ENCODE measurements around the gene FCHSD2. TPM values are rescaled to one million over a fixed set of nuclear protein-coding genes. Genes with fewer than 3 reads are reported as not detected.
A peak's percentile ranks its signal among the peaks of the same experiment; 100 is the strongest.

Gene FCHSD2
- total and polyA plus RNA-seq, 2 of the 8 experiments (the other 6 are each of a cell fraction or from before 2014, with no cell fraction given), result 4.1 to 7.8 TPM

GRCh38 chr11:72812967-72813739 lies 329.0 kb downstream of the FCHSD2 start:
- H4K8ac ChIP-seq (ENCODE audit: extremely low read depth, insufficient read depth, low read length), result peak overlapping the region; percentile 94
- WGBS, 2 experiments (ENCODE audit: extremely low coverage in 1 of 2, insufficient coverage in 1 of 2, insufficient read length in 1 of 2, insufficient replicate concordance in 2 of 2, low coverage in 1 of 2, low lambda C conversion rate in 2 of 2, missing lambda C conversion rate in 1 of 2), result 60% methylated on average over 24 of the region's 24 CpGs; no CpG with 5 or more reads in 1 of the 2 experiments
- H2AFZ ChIP-seq (ENCODE audit: low read length), result peak overlapping the region; percentile 19
- no peak overlapping the region for H3K23ac ChIP-seq (ENCODE audit: insufficient read length)
- FAIRE-seq (no peak), DNase-seq (ENCODE audit: low read depth in 1 of 2, low spot score in 2 of 2) (peak in 1 of 2 experiments; percentile 74)
- H3K56ac ChIP-seq (replicated peaks; ENCODE audit: insufficient read length, low read depth, low read length), result no peak overlapping the region
- H4K91ac ChIP-seq (replicated peaks; ENCODE audit: insufficient read length, low read length), result no peak overlapping the region
- H3K27ac ChIP-seq (ENCODE audit: low read depth, low read length), result no peak overlapping the region
- CTCF ChIA-PET (ENCODE audit: partially characterized antibody), result interaction anchor here (0.6 to 5.7 kb wide), 28 partner anchors 9 to 761 kb away, joined by 3 to 51 read pairs (median 4); partner anchors contain the start of gene STARD10
- peak overlapping the region; percentile 75 to 97 for H3K4me2 ChIP-seq (ENCODE audit: insufficient read depth in 1 of 2, low read depth in 2 of 2, low read length in 2 of 2)
- H2BK15ac ChIP-seq (ENCODE audit: low read length), result no peak overlapping the region
- peak overlapping the region; percentile 78 for H3K18ac ChIP-seq (ENCODE audit: extremely low read depth, low read length)
- no peak overlapping the region for H2AK5ac ChIP-seq (ENCODE audit: low read depth, low read length)
- H3K79me2 ChIP-seq (ENCODE audit: control insufficient read depth in 1 of 2, insufficient read depth in 2 of 2, low read length in 2 of 2), result peaks cover 0 to 2% of the 10 kb centered on the region in 2 experiments; a peak in 1 of 4 replicates
- no peak overlapping the region for H3K14ac ChIP-seq (ENCODE audit: insufficient read length)
- H2BK12ac ChIP-seq (ENCODE audit: low read depth, low read length), result 0 out of 2 replicates have a peak overlapping the region, but pooled peaks have one; percentile 60
- peaks cover 0 to 3% (median 0%) of the 10 kb centered on the region in 4 experiments; a peak in 1 of 8 replicates for H3K36me3 ChIP-seq (ENCODE audit: control insufficient read depth in 2 of 4, insufficient read depth in 4 of 4, low read length in 3 of 4)
- H3K79me1 ChIP-seq (ENCODE audit: low read depth, low read length), result no peaks in the 10 kb centered on the region
- peak overlapping the region in 2 of 4 experiments; percentile 88 to 91; a peak in 4 of 7 replicates for H3K9ac ChIP-seq (replicated peaks in 1 of 4; ENCODE audit: extremely low read depth in 1 of 4, low read depth in 3 of 4, low read length in 3 of 4)
- peak overlapping the region; percentile 58 to 84 (median 79) for H3K4me3 ChIP-seq (ENCODE audit: extremely low read depth in 1 of 4, insufficient read depth in 2 of 4, low read depth in 3 of 4, low read length in 4 of 4)
- H4K5ac ChIP-seq (ENCODE audit: insufficient read length, low read depth, low read length), result peak overlapping the region; percentile 24
- H3K4me1 ChIP-seq (replicated peaks in 1 of 4; ENCODE audit: control insufficient read depth in 3 of 4, insufficient read depth in 4 of 4, low read length in 3 of 4), result peaks cover 0 to 15% (median 9%) of the 10 kb centered on the region in 4 experiments; a peak in 5 of 7 replicates
- H2BK5ac ChIP-seq (ENCODE audit: low read depth, low read length), result no peak overlapping the region
- no peak for TF ChIP-seq SIX5 (IDR thresholded peaks at IDR 0.05; ENCODE audit: low read depth, low read length)
- peak; percentile 36 to 57 for TF ChIP-seq RAD21 (IDR thresholded peaks at IDR 0.05 in 1 of 2, conservative IDR thresholded peaks at IDR 0.05 in 1 of 2; ENCODE audit: low read depth in 2 of 2, low read length in 2 of 2)
- peak in 2 of 3 experiments; percentile 66 to 78; a peak in 3 of 4 replicates for TF ChIP-seq CTCF (IDR thresholded peaks at IDR 0.05; ENCODE audit: control extremely low read depth in 1 of 3, insufficient read depth in 1 of 3, low read depth in 1 of 3, low read length in 3 of 3)
- no peak for TF ChIP-seq SRF (IDR thresholded peaks at IDR 0.05; ENCODE audit: low read depth, low read length)
- TF ChIP-seq CREB1 (IDR thresholded peaks at IDR 0.05), result 0 out of 2 replicates have a peak, but pooled peaks have one; percentile 39
- H2BK120ac ChIP-seq (replicated peaks; ENCODE audit: low read depth, low read length), result peak overlapping the region; percentile 69
- POLR2A ChIA-PET (ENCODE audit: partially characterized antibody), result interaction anchor here (0.8 to 1.9 kb wide), 12 partner anchors 10 to 136 kb away, joined by 3 to 13 read pairs (median 3); partner anchors contain the start of genes ARAP1 and STARD10
- peaks cover 0 to 6% of the 10 kb centered on the region in 2 experiments for H4K20me1 ChIP-seq (replicated peaks in 1 of 2; ENCODE audit: control insufficient read depth in 1 of 2, insufficient read depth in 2 of 2, low read length in 2 of 2)
- H3K4ac ChIP-seq (replicated peaks; ENCODE audit: insufficient read length, low read depth, low read length), result peak overlapping the region; percentile 75
- peaks cover 0 to 7% (median 4%) of the 10 kb centered on the region in 4 experiments; a peak in 4 of 7 replicates for H3K27me3 ChIP-seq (replicated peaks in 1 of 4; ENCODE audit: control insufficient read depth in 3 of 4, extremely low read depth in 1 of 4, insufficient read depth in 3 of 4, low read length in 3 of 4)
- H3K9me3 ChIP-seq (ENCODE audit: insufficient read depth in 2 of 2, low read depth in 1 of 2, low read length in 1 of 2), result no peaks in the 10 kb centered on the region
- H2BK20ac ChIP-seq (ENCODE audit: low read length), result no peak overlapping the region
- H3K23me2 ChIP-seq (ENCODE audit: low read depth, low read length), result peaks cover 12% of the 10 kb centered on the region; the same call in 1 of the 2 replicates
